HepG2 (cell line): ENCODE results near the gene IQCC. TPM values are rescaled to one million over a fixed set of nuclear protein-coding genes. Genes with fewer than 3 reads are reported as not detected.

Experiments used
- HDAC1 ChIP-seq: sonication (generic); formaldehyde crosslinking; IDR thresholded peaks from 2 replicates; pipeline ENCODE4 v1.5.1; 2020; ENCODE audit warnings: mild to moderate bottlenecking, missing genetic modification reagents
- ISL2 ChIP-seq: sonication (generic); formaldehyde crosslinking; IDR thresholded peaks from 2 replicates; pipeline ENCODE4 v1.5.0; 2020; ENCODE audit warnings: missing genetic modification reagents
- MZF1 ChIP-seq: sonication (generic); formaldehyde crosslinking; IDR thresholded peaks from 2 replicates; pipeline ENCODE4 v1.8.1; 2023; ENCODE audit warnings: mild to moderate bottlenecking, missing genetic modification reagents, borderline replicate concordance
- NFRKB ChIP-seq: fragments of 450-650 bp; IDR thresholded peaks from 2 replicates; pipeline ENCODE4 v1.6.1; 2017
- SETDB1 ChIP-seq: sonication (generic); formaldehyde crosslinking; IDR thresholded peaks from 2 replicates; pipeline ENCODE4 v1.5.1; 2020; ENCODE audit warnings: missing genetic modification reagents, mild to moderate bottlenecking, borderline replicate concordance
- SNAPC2 ChIP-seq: sonication (generic); formaldehyde crosslinking; IDR thresholded peaks from 2 replicates; pipeline ENCODE4 v1.8.1; 2022; ENCODE audit warnings: mild to moderate bottlenecking, missing genetic modification reagents
- ZNF382 ChIP-seq: sonication (generic); formaldehyde crosslinking; IDR thresholded peaks from 2 replicates; pipeline ENCODE4 v1.5.0; 2020; ENCODE audit warnings: missing genetic modification reagents, mild to moderate bottlenecking, borderline replicate concordance
- polyA plus RNA-seq, 8 experiments: library from polyadenylated mRNA; depleted of rRNA in 3 of 8; stranded (reverse) in 7 of 8; unstranded in 1 of 8; fragments of >200 nt; fragmentation: Illumina TruSeq in 4 of 8; extraction: Trizol in 4 of 8; gene quantifications; 2 replicates each; pipeline versions ENCODE4 v1.2.1 to v1.2.3, GENCODE V29; 2011 to 2016; ENCODE audit warnings: low read depth in 4 of 8, missing spikeins in 1 of 8, mixed read lengths in 1 of 8; ENCODE audit not compliant: insufficient read depth in 1 of 8
- total RNA-seq, 5 experiments: library from RNA; depleted of rRNA; stranded (reverse); fragments of >200 nt; fragmentation: Illumina TruSeq; extraction: Trizol; gene quantifications; 2 replicates each; pipeline ENCODE4 v1.2.3, GENCODE V29; 2016; ENCODE audit warnings: low read depth in 1 of 5
- TF ChIP-seq, protein P1 (sequence below): sonication (generic); formaldehyde crosslinking; conservative IDR thresholded peaks from 2 replicates; pipeline ENCODE4 v1.4.0; 2020; ENCODE audit warnings: missing genetic modification reagents
- TF ChIP-seq, protein P2 (sequence below): IDR thresholded peaks from 2 replicates; pipeline ENCODE4 v1.6.1; 2016; ENCODE audit warnings: mild to moderate bottlenecking, missing biosample characterization, missing genetic modification reagents
- TF ChIP-seq, protein P3 (sequence below): sonication (generic); formaldehyde crosslinking; IDR thresholded peaks from 2 replicates; pipeline ENCODE4 v1.4.0; 2020; ENCODE audit warnings: mild to moderate bottlenecking, missing genetic modification reagents
- TF ChIP-seq, protein P4 (sequence below): sonication (generic); formaldehyde crosslinking; IDR thresholded peaks from 2 replicates; pipeline ENCODE4 v1.5.0; 2020; ENCODE audit warnings: mild to moderate bottlenecking, missing genetic modification reagents, borderline replicate concordance
- TF ChIP-seq, protein P5 (sequence below): sonication (generic); formaldehyde crosslinking; IDR thresholded peaks from 2 replicates; pipeline ENCODE4 v1.4.0; 2020; ENCODE audit warnings: missing genetic modification reagents, mild to moderate bottlenecking, borderline replicate concordance

The IQCC gene
- total and polyA plus RNA-seq, 2 of the 13 experiments (the other 11 are each of a cell fraction or from before 2014, with no cell fraction given) = 1.7 to 3.0 TPM

DNA sequence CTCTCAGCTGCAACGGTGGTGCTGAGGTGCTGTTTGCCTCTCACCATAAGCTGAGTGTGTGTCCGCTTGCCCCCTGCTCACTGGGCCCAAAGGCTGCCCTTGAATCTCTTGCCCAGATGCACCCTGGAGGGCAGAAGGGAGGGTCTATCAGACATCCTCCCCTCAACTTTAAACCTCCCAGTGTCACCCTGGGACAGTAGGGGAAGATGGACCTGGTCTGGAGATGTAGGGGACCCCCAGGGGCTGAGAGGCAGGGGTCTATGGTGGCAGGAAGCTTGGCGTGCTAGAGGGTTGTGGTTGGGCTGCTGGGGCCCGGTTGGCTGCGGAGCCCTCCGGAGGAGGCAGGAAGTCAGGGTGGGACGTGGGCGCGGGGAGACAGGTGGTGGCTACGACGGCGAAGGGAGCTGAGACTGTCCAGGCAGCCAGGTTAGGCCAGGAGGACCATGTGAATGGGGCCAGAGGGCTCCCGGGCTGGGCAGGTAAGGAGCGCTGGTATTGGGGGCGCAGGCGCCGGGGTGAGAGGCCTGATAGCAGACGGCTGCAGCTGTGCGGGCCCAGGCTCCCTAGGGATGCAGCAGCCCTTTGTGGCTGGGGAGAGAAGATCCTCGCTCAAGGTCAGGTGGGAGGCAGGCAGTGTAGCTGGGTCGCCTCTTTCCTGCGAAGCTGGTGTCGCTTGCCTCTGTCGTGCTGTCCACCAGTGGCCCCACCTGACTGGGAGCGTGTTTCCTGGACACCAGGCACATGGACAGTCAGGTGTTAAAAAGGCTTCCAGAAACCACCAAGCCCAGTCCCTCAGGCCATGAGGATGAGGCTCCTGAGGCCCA, 45.6 kb downstream of the IQCC start, which contains the start of gene LCK (continued):
- TF ChIP-seq SETDB1 (CRISPR knock-in tag) = no peak
- no peak for TF ChIP-seq NFRKB
- TF ChIP-seq ISL2 (CRISPR knock-in tag) = no peak
- TF ChIP-seq, protein P1, sequence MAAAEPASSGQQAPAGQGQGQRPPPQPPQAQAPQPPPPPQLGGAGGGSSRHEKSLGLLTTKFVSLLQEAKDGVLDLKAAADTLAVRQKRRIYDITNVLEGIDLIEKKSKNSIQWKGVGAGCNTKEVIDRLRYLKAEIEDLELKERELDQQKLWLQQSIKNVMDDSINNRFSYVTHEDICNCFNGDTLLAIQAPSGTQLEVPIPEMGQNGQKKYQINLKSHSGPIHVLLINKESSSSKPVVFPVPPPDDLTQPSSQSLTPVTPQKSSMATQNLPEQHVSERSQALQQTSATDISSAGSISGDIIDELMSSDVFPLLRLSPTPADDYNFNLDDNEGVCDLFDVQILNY (CRISPR knock-in tag) = no peak
- TF ChIP-seq, protein P2, sequence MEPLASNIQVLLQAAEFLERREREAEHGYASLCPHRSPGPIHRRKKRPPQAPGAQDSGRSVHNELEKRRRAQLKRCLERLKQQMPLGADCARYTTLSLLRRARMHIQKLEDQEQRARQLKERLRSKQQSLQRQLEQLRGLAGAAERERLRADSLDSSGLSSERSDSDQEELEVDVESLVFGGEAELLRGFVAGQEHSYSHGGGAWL = no peak
- TF ChIP-seq, protein P3, sequence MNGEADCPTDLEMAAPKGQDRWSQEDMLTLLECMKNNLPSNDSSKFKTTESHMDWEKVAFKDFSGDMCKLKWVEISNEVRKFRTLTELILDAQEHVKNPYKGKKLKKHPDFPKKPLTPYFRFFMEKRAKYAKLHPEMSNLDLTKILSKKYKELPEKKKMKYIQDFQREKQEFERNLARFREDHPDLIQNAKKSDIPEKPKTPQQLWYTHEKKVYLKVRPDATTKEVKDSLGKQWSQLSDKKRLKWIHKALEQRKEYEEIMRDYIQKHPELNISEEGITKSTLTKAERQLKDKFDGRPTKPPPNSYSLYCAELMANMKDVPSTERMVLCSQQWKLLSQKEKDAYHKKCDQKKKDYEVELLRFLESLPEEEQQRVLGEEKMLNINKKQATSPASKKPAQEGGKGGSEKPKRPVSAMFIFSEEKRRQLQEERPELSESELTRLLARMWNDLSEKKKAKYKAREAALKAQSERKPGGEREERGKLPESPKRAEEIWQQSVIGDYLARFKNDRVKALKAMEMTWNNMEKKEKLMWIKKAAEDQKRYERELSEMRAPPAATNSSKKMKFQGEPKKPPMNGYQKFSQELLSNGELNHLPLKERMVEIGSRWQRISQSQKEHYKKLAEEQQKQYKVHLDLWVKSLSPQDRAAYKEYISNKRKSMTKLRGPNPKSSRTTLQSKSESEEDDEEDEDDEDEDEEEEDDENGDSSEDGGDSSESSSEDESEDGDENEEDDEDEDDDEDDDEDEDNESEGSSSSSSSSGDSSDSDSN (CRISPR knock-in tag) = no peak
- no peak for TF ChIP-seq ZNF382 (CRISPR knock-in tag)
- TF ChIP-seq SNAPC2 (CRISPR knock-in tag) = peak; percentile 88
- TF ChIP-seq MZF1 (CRISPR knock-in tag) = no peak
- TF ChIP-seq HDAC1 = peak; percentile 27; the same call in 1 of the 2 replicates
- TF ChIP-seq, protein P4, sequence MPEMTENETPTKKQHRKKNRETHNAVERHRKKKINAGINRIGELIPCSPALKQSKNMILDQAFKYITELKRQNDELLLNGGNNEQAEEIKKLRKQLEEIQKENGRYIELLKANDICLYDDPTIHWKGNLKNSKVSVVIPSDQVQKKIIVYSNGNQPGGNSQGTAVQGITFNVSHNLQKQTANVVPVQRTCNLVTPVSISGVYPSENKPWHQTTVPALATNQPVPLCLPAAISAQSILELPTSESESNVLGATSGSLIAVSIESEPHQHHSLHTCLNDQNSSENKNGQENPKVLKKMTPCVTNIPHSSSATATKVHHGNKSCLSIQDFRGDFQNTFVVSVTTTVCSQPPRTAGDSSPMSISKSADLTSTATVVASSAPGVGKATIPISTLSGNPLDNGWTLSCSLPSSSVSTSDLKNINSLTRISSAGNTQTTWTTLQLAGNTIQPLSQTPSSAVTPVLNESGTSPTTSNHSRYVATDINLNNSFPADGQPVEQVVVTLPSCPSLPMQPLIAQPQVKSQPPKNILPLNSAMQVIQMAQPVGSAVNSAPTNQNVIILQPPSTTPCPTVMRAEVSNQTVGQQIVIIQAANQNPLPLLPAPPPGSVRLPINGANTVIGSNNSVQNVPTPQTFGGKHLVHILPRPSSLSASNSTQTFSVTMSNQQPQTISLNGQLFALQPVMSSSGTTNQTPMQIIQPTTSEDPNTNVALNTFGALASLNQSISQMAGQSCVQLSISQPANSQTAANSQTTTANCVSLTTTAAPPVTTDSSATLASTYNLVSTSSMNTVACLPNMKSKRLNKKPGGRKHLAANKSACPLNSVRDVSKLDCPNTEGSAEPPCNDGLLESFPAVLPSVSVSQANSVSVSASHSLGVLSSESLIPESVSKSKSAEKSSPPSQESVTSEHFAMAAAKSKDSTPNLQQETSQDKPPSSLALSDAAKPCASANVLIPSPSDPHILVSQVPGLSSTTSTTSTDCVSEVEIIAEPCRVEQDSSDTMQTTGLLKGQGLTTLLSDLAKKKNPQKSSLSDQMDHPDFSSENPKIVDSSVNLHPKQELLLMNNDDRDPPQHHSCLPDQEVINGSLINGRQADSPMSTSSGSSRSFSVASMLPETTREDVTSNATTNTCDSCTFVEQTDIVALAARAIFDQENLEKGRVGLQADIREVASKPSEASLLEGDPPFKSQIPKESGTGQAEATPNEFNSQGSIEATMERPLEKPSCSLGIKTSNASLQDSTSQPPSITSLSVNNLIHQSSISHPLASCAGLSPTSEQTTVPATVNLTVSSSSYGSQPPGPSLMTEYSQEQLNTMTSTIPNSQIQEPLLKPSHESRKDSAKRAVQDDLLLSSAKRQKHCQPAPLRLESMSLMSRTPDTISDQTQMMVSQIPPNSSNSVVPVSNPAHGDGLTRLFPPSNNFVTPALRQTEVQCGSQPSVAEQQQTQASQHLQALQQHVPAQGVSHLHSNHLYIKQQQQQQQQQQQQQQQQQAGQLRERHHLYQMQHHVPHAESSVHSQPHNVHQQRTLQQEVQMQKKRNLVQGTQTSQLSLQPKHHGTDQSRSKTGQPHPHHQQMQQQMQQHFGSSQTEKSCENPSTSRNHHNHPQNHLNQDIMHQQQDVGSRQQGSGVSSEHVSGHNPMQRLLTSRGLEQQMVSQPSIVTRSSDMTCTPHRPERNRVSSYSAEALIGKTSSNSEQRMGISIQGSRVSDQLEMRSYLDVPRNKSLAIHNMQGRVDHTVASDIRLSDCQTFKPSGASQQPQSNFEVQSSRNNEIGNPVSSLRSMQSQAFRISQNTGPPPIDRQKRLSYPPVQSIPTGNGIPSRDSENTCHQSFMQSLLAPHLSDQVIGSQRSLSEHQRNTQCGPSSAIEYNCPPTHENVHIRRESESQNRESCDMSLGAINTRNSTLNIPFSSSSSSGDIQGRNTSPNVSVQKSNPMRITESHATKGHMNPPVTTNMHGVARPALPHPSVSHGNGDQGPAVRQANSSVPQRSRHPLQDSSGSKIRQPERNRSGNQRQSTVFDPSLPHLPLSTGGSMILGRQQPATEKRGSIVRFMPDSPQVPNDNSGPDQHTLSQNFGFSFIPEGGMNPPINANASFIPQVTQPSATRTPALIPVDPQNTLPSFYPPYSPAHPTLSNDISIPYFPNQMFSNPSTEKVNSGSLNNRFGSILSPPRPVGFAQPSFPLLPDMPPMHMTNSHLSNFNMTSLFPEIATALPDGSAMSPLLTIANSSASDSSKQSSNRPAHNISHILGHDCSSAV (CRISPR knock-in tag) = no peak
- TF ChIP-seq, protein P5, sequence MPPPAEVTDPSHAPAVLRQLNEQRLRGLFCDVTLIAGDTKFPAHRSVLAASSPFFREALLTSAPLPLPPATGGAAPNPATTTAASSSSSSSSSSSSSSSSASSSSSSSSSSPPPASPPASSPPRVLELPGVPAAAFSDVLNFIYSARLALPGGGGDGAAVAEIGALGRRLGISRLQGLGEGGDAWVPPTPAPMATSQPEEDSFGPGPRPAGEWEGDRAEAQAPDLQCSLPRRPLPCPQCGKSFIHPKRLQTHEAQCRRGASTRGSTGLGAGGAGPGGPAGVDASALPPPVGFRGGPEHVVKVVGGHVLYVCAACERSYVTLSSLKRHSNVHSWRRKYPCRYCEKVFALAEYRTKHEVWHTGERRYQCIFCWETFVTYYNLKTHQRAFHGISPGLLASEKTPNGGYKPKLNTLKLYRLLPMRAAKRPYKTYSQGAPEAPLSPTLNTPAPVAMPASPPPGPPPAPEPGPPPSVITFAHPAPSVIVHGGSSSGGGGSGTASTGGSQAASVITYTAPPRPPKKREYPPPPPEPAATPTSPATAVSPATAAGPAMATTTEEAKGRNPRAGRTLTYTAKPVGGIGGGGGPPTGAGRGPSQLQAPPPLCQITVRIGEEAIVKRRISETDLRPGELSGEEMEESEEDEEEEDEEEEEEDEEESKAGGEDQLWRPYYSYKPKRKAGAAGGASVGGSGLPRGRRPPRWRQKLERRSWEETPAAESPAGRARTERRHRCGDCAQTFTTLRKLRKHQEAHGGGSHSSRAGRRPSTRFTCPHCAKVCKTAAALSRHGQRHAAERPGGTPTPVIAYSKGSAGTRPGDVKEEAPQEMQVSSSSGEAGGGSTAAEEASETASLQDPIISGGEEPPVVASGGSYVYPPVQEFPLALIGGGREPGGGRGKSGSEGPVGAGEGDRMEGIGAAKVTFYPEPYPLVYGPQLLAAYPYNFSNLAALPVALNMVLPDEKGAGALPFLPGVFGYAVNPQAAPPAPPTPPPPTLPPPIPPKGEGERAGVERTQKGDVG (CRISPR knock-in tag) = no peak
